Measurements from ENCODE around the gene SRPK3.

Gene SRPK3

DNA sequence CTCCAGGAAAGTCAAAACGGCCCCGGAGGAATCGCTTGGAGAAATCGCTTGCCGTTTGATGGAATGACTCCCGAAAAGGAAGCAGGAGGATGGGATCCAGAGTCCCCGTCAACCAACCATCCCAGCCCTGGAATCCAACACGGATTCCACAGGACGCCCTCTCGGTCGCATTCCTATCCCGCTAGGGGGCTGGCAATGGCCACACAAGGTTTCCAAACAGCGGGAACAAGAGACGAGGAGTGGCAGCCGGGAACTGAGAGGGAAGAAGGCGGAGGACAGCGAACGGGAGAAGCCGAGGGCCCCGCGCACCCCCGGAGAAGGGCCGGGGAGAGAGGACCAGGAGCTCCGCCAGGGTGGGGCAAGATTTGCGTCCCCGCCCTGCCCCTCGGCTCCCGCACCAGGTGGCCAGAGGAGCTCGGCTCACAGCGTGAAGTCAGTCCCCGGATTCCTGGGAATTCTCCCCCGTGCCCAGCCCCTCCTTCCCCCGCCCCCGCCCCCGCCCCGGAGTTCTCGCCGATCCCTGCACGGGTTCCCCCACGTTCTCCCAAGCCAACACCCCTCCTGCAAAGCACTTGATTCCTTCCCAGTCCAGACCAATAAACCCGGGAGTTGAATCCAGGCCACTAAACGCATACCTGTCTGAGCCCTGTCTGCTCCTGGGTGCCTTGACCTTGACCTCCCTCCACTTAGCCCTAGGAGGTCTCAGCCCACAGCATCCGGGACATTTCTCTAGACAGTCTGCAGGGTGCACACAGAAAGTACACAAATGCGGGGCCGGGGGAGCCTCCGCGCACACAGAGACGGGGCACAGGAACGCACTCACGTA lies 48.1 kb downstream of the SRPK3 start:
- peaks cover 22% of the 10 kb centered on the region for H3K4me1 ChIP-seq (ENCODE audit: control insufficient read depth, insufficient read depth, low read length)
- peaks cover 29% of the 10 kb centered on the region for H3K9me3 ChIP-seq (ENCODE audit: control insufficient read depth, insufficient read depth, low read length)
- peaks cover 7% of the 10 kb centered on the region; the same call in 1 of the 2 replicates for H3K27me3 ChIP-seq (ENCODE audit: control insufficient read depth, insufficient read depth, low read length)
- H3K27ac ChIP-seq (ENCODE audit: low read depth, low read length) = peak overlapping the region; percentile 83
- H3K9ac ChIP-seq (ENCODE audit: low read depth, low read length) = peak overlapping the region; percentile 44; the same call in 1 of the 2 replicates
- no peaks in the 10 kb centered on the region for H3K36me3 ChIP-seq (ENCODE audit: control insufficient read depth, insufficient read depth, low read length)
- peak overlapping the region; percentile 76 for H3K4me3 ChIP-seq (ENCODE audit: low read depth, low read length)

DNA sequence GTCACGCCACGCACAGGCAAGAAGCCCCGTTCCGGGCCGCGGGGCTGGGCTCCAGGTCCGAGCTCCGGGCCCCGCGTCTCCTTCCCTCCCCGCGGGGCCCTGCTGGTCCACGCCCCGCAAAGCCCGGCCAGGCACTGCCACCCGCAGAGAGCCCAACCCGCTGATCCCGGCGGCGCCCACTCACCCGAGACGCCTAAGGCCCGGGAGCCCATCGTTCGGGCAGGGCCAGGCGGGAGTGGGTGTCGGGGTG lies 48.6 kb downstream of the SRPK3 start:
- peaks cover 7% of the 10 kb centered on the region; the same call in 1 of the 2 replicates for H3K27me3 ChIP-seq (ENCODE audit: control insufficient read depth, insufficient read depth, low read length)
- peak overlapping the region; percentile 54 for H3K27ac ChIP-seq (ENCODE audit: low read depth, low read length)
- H3K9ac ChIP-seq (ENCODE audit: low read depth, low read length) = peak overlapping the region; percentile 44; the same call in 1 of the 2 replicates
- H3K4me1 ChIP-seq (ENCODE audit: control insufficient read depth, insufficient read depth, low read length) = peaks cover 22% of the 10 kb centered on the region
- peak overlapping the region; percentile 76 for H3K4me3 ChIP-seq (ENCODE audit: low read depth, low read length)
- no peaks in the 10 kb centered on the region for H3K36me3 ChIP-seq (ENCODE audit: control insufficient read depth, insufficient read depth, low read length)
- H3K9me3 ChIP-seq (ENCODE audit: control insufficient read depth, insufficient read depth, low read length) = peaks cover 23% of the 10 kb centered on the region

DNA sequence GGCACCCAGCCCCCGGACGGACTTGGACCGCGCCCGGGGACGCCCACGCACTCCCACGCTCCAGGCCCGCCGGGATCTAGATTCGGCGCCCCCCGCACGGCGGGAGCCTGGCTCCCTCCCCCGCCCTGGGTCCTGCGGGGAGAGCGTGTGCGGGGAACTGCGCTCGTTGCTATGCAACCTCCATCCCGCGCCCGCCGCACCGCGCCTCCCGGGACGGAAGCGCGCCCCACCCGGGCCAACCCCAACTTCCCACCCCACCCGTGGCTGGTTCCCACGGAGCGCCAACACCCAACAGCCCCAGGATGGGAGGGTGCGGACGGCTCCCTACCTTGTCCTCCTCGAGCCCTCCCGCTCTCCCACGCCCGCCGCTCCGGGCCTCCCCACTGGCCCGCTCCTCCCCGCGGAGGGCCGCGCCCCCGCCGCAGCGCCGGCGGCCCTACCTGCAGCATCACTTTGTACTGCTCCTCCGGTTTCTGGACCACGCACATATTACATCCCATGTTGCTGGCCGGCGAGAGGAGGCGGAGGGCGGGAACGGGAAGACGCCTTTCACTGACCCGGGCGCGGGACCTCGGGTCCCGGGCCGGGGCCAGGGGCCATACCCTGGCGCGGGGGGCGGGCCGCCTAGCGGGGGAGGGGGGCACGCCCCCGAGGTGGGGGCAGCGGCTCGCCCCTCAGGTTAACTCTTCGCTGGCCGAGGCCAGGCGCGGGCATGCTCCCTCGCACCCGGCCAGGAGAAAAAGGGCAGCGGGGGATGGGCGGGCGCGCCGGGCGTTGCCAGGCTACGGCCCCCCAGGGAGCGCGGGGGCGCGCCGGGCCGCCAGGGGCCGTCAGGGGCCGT lies 49.2 kb downstream of the SRPK3 start, which contains the start of gene PDZD4:
TSS of gene PDZD4 (minus strand) at position 746 of the 841 bp plus-strand sequence. CDS start at position 500, 246 bp downstream.
- H3K9me3 ChIP-seq (ENCODE audit: control insufficient read depth, insufficient read depth, low read length) = peaks cover 26% of the 10 kb centered on the region
- H3K4me1 ChIP-seq (ENCODE audit: control insufficient read depth, insufficient read depth, low read length) = peaks cover 20% of the 10 kb centered on the region
- H3K27me3 ChIP-seq (ENCODE audit: control insufficient read depth, insufficient read depth, low read length) = peaks cover 7% of the 10 kb centered on the region; the same call in 1 of the 2 replicates
- no peaks in the 10 kb centered on the region for H3K36me3 ChIP-seq (ENCODE audit: control insufficient read depth, insufficient read depth, low read length)
- H3K4me3 ChIP-seq (ENCODE audit: low read depth, low read length) = peak within 1 kb of the TSS; percentile 76
- H3K27ac ChIP-seq (ENCODE audit: low read depth, low read length) = peak within 1 kb of the TSS; percentile 54
- peak within 1 kb of the TSS; percentile 44; the same call in 1 of the 2 replicates for H3K9ac ChIP-seq (ENCODE audit: low read depth, low read length)

DNA sequence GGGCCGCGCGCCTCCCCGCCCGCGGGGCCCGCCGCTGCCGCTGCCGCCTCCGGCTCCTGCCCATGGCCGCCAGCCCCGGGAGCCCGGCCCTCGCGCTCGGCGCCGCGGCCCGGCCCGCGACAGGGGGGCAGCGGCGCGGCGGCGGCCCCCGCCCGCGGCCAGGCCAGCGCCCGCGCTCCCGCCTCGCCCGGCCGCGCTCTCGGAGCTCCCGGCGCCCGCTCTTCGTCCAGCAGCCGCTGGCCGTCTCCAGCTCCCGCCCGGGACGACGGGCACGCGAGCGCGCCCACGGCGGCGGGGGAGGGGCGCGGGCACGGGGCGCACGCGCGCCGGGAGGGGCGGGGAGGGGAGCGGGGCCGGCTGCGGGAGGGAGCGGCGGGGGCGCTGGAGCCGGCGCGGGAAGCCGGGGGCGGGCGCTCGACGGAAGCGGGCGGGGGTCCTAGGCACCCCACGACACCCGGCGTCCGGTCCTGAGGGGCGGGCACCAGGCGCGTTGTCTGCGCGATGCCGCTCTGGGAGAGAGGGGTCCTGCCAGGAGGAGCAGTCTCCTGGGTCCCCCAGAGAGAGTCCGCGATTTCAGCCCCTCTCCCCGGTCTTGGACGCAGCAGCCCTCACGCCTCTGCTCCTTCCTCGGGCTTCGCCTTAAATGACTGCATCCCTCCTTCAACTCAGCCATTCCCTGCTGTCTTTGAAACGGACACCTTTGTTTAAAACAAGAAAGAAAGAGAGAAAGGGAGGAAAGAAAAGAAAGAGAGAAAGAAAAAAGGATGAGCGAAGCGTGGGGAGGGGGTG lies 50.0 kb downstream of the SRPK3 start:
- Histone ChIP-seq H3K9ac (ENCODE audit: low read depth, low read length) (0 out of 2 replicates have a peak overlapping the region, but pooled peaks have one; percentile 8), H3K27me3 (ENCODE audit: control insufficient read depth, insufficient read depth, low read length) (peaks cover 7% of the 10 kb centered on the region; the same call in 1 of the 2 replicates), H3K9me3 (ENCODE audit: control insufficient read depth, insufficient read depth, low read length) (peaks cover 24% of the 10 kb centered on the region), H3K4me3 (ENCODE audit: low read depth, low read length) (peak overlapping the region; percentile 50), H3K4me1 (ENCODE audit: control insufficient read depth, insufficient read depth, low read length) (peaks cover 12% of the 10 kb centered on the region), H3K36me3 (ENCODE audit: control insufficient read depth, insufficient read depth, low read length) (no peaks in the 10 kb centered on the region), H3K27ac (ENCODE audit: low read depth, low read length) (peak overlapping the region; percentile 33)

DNA sequence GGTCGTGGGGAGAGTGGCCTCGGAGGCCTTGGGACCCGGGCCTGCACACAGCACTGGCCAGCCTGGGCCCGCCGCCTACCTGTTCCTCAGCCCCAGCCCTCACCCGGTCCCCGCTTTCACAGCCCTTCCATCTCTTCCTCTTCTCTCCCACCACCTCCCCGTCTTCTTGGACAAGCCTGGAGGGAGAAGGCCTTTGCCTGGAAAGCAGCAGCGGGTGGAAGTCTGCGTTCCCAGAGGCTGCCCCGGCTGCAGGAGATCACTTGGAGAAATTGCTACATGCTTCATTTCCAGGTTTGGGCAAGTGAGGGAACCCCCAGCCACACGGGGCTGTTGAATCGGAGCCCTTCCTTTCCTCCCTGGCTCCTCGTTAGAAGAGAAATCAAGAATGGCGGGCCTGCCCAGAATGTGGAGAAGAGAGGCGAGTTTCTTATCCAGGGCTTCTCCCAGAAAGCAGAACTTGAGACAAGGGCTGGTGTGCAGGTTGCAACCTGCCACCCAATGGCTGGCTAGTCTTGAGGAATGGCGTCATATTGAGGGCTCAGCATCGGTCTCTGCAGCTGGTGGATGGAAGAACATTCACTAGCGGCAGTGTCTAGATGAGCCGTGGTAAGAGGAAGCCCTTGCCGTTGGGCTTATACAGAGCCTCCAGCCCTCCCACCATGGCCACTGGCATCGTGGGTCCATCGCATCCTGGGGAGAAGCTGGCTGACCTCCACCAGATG lies 50.7 kb downstream of the SRPK3 start:
- Histone ChIP-seq H3K36me3 (ENCODE audit: control insufficient read depth, insufficient read depth, low read length) (no peaks in the 10 kb centered on the region), H3K27ac (ENCODE audit: low read depth, low read length) (no peak overlapping the region), H3K27me3 (ENCODE audit: control insufficient read depth, insufficient read depth, low read length) (peaks cover 7% of the 10 kb centered on the region; the same call in 1 of the 2 replicates), H3K9ac (ENCODE audit: low read depth, low read length) (no peak overlapping the region), H3K4me3 (ENCODE audit: low read depth, low read length) (peak overlapping the region; percentile 50), H3K9me3 (ENCODE audit: control insufficient read depth, insufficient read depth, low read length) (peaks cover 27% of the 10 kb centered on the region), H3K4me1 (ENCODE audit: control insufficient read depth, insufficient read depth, low read length) (peaks cover 11% of the 10 kb centered on the region)

DNA sequence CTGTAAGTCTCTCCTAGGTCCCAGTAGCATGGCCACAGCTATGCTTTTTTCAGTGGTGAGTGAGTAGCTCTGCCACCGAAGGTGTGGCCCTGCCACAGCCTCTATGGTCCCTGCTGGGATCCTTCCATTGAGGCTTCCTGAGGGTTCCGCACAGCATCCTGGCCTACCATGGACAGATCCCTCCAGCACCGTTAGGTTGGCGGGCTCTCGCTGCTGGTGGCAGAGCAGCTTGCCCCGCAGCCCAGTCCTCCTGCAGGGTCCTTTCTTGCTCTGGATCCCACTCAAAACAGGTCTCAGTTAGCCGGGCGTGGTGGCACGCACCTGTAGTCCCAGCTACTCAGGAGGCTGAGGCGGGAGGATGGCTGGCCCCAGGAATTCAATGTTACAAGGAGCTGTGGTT lies 51.9 kb downstream of the SRPK3 start:
- Histone ChIP-seq H3K4me3 (ENCODE audit: low read depth, low read length) (no peak overlapping the region), H3K27me3 (ENCODE audit: control insufficient read depth, insufficient read depth, low read length) (peaks cover 7% of the 10 kb centered on the region; the same call in 1 of the 2 replicates), H3K4me1 (ENCODE audit: control insufficient read depth, insufficient read depth, low read length) (peaks cover 3% of the 10 kb centered on the region; the same call in 1 of the 2 replicates)

More for the DNA sequence above, 51.9 kb downstream of the SRPK3 start:
- no peaks in the 10 kb centered on the region for H3K36me3 ChIP-seq (ENCODE audit: control insufficient read depth, insufficient read depth, low read length)
- H3K27ac ChIP-seq (ENCODE audit: low read depth, low read length) = no peak overlapping the region
- H3K9ac ChIP-seq (ENCODE audit: low read depth, low read length) = no peak overlapping the region
- H3K9me3 ChIP-seq (ENCODE audit: control insufficient read depth, insufficient read depth, low read length) = peaks cover 21% of the 10 kb centered on the region
